Rectal smooth muscle tissue (tissue), 1 donor: ENCODE measurements around the gene EGFL7.
"Not testable (repeated sequence)": the region's sequence is repeated elsewhere in the genome, so short reads cannot be mapped to it uniquely, and the experiment has no call there.

Source experiments
- H3K27ac ChIP-seq: one replicate; pipeline ENCODE4 v1.7.0; 2013; ENCODE audit warnings: low read depth, low read length, inconsistent platforms
- H3K27me3 ChIP-seq: one replicate; pipeline ENCODE4 v1.7.0; 2013; ENCODE audit warnings: low read length; ENCODE audit not compliant: control insufficient read depth, insufficient read depth
- H3K36me3 ChIP-seq: one replicate; pipeline ENCODE4 v1.7.0; 2013; ENCODE audit warnings: low read length; ENCODE audit not compliant: control insufficient read depth, insufficient read depth
- H3K4me1 ChIP-seq: one replicate; pipeline ENCODE4 v1.7.0; 2013; ENCODE audit warnings: low read length; ENCODE audit not compliant: control insufficient read depth, insufficient read depth
- H3K4me3 ChIP-seq: one replicate; pipeline ENCODE4 v1.7.0; 2013; ENCODE audit warnings: low read length
- H3K9ac ChIP-seq: one replicate; pipeline ENCODE4 v1.7.0; 2013; ENCODE audit warnings: low read length

The EGFL7 gene

GRCh38 chr9:136627703-136628102 is 35.0 kb upstream of the EGFL7 start:
- H3K4me1 ChIP-seq = peaks cover 5% of the 10 kb centered on the region
- no peaks in the 10 kb centered on the region for H3K27me3 ChIP-seq
- H3K4me3 ChIP-seq = no peak overlapping the region
- no peak overlapping the region for H3K9ac ChIP-seq
- H3K27ac ChIP-seq = no peak overlapping the region
- H3K36me3 ChIP-seq = no peaks in the 10 kb centered on the region

DNA sequence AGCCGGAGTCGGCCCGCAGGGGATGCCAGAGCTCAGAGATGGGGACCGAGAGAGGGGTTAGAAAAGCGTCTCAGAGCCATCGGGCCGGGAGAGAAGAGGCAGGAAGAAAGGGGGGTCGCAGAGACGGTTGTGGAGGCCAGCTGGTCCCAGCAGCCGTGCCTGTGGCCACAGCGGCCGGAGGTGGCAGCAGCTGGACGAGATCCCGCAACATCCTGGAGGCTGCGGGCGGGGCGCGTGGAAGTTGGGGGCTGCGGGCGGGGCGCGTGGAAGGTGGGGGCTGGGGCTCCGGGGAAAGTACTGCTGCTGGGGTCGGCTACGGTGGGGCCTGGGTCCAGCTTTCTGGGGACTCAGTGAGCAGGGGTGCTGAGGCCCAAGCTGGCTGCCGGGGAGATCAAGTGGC is 34.4 kb upstream of the EGFL7 start:
- Histone ChIP-seq H3K4me3 (no peak overlapping the region), H3K36me3 (no peaks in the 10 kb centered on the region), H3K4me1 (peaks cover 5% of the 10 kb centered on the region), H3K27ac (no peak overlapping the region), H3K27me3 (no peaks in the 10 kb centered on the region), H3K9ac (no peak overlapping the region)

GRCh38 chr9:136629001-136629878 is 33.5 kb upstream of the EGFL7 start:
- Histone ChIP-seq H3K9ac (no peak overlapping the region), H3K36me3 (no peaks in the 10 kb centered on the region), H3K4me3 (no peak overlapping the region), H3K4me1 (peaks cover 5% of the 10 kb centered on the region), H3K27ac (no peak overlapping the region), H3K27me3 (no peaks in the 10 kb centered on the region)

- H3K27me3 ChIP-seq = no peaks in the 10 kb centered on the region
- no peak overlapping the region for H3K27ac ChIP-seq
- no peak overlapping the region for H3K9ac ChIP-seq
Measured at GRCh38 chr9:136629879-136630661, 32.6 kb upstream of the EGFL7 start.

DNA sequence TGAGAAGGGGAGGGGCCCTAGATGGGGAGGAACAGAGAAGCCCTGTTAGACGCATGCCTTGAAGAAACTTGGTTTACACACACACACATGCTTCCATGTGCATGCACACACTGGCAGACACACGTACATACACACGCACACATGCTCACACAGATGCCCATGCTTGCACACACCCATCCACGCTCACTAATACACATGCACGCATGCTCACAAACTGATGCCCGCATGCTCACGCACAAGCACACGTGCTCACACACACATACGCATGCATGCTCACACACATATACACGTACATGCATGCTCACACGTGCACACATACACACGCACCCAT is 32.1 kb upstream of the EGFL7 start:
- H3K36me3 ChIP-seq = no peaks in the 10 kb centered on the region
- H3K27ac ChIP-seq = no peak overlapping the region
- H3K4me3 ChIP-seq = no peak overlapping the region
- no peaks in the 10 kb centered on the region for H3K27me3 ChIP-seq
- no peaks in the 10 kb centered on the region for H3K4me1 ChIP-seq
- H3K9ac ChIP-seq = no peak overlapping the region

More at GRCh38 chr9:136629879-136630661, 32.6 kb upstream of the EGFL7 start:
- H3K36me3 ChIP-seq = no peaks in the 10 kb centered on the region
- no peak overlapping the region for H3K4me3 ChIP-seq
- peaks cover 5% of the 10 kb centered on the region for H3K4me1 ChIP-seq

DNA sequence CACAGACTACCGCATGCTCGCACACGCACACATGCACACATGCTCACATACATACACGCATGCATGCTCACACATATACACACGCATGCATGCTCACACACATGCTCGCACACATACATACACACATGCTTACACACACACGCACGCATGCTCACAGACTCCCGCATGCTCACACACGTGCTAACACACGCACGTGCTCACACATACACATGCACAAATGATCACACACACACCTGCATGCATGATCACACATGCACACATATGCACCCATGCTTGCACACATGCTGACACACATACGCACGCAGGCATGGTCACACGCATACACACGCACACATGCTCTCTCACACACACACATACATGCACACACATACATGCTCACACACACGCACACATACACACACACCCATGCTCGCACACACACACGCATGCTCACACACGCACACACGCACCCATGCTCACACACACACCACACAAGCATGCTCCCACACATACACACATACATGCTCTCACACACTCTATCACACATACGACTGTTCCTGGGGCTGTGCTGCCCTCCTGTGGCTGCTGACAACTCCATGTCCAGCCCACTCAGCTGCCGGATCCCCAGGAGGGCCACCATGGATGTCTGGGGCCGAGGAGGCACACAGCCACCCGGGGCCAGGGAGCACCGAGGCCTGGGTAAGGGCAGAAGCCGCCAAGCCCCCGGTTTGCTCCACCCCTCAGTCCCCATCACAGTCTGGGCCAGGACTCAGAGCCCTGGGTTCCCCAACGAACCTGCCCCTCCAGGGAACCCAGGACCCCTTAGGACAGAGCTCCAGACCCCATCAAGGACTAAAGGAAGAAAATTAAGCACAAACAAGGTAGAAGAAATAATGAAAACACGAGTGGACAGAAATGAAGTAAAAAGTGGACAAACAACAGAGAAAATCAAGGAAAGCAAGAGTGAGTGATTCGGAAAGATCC is 31.4 kb upstream of the EGFL7 start:
- H3K27ac ChIP-seq = no peak overlapping the region
- H3K4me3 ChIP-seq = no peak overlapping the region
- H3K9ac ChIP-seq = no peak overlapping the region
- H3K27me3 ChIP-seq = no peaks in the 10 kb centered on the region
- no peaks in the 10 kb centered on the region for H3K36me3 ChIP-seq
- no peaks in the 10 kb centered on the region for H3K4me1 ChIP-seq

DNA sequence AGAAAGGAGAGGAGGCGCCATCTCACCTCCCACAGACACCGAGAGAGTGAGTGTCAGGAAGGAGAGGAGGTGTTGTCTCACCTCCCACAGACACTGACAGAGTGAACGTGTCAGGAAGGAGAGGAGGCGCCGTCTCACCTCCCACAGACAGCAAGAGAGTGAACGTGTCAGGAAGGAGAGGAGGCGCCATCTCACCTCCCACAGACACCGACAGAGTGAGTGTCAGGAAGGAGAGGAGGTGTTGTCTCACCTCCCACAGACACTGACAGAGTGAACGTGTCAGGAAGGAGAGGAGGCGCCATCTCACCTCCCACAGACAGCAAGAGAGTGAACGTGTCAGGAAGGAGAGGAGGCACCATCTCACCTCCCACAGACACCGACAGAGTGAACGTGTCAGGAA is 30.6 kb upstream of the EGFL7 start:
- H3K9ac ChIP-seq, H3K27ac ChIP-seq, H3K27me3 ChIP-seq, H3K4me3 ChIP-seq, H3K4me1 ChIP-seq, H3K36me3 ChIP-seq: not testable (repeated sequence)

GRCh38 chr9:136632491-136633106 is 30.1 kb upstream of the EGFL7 start:
- H3K4me1 ChIP-seq, H3K36me3 ChIP-seq, H3K27me3 ChIP-seq, H3K9ac ChIP-seq, H3K4me3 ChIP-seq, H3K27ac ChIP-seq: not testable (repeated sequence)

GRCh38 chr9:136634904-136635303 is 27.8 kb upstream of the EGFL7 start:
- no peaks in the 10 kb centered on the region for H3K4me1 ChIP-seq
- H3K9ac ChIP-seq = no peak overlapping the region
- H3K36me3 ChIP-seq = no peaks in the 10 kb centered on the region
- H3K27me3 ChIP-seq = no peaks in the 10 kb centered on the region
- no peak overlapping the region for H3K27ac ChIP-seq
- no peak overlapping the region for H3K4me3 ChIP-seq

DNA sequence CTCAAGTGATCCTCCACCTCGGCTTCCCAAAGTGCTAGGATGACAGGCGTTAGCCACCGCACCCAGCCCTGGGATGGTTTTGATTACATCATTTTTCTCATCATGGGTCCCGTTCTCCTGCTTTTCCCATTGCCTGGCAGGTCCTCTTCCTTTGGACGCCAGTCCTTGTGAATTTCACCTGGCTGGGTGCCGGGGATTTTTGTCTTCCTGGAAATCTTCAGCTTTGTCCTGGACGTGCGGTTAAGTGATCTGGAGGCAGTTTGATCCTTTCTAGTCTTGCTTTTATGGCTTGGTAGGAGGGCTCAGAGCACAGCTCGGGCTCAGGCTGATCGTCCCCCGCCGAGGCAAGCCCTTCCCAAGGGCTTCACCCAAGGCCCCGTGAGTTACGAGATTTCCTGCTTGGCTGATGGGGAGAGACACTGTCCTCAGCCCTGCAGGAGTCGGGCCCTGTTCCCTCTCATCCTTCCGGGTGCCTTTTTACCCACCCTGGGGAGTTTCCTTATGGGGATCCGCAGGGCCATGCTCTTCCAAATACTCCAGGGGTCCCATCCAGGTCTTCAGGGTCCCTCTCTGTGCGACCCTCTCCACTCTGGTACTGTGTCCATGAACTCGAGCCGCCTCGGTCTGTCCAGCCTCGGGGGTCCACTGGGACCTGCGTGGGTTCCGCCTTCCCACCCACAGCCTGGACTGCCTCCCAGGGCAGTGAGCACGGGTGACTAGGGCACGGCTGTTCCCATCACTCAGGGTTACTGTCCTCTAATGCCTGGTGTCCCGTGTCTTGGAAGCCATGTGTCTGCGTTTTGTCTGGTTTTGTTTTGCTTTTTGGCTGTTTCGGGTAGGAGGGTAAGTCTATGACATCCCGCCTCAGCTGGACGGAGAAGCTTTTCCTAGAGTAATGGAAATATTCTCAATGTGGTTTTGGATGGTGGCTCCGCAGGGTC is 22.3 kb upstream of the EGFL7 start:
- Histone ChIP-seq H3K4me1 (no peaks in the 10 kb centered on the region), H3K27ac (peak overlapping the region; percentile 14), H3K27me3 (no peaks in the 10 kb centered on the region), H3K9ac (no peak overlapping the region), H3K4me3 (no peak overlapping the region), H3K36me3 (no peaks in the 10 kb centered on the region)

GRCh38 chr9:136642439-136642921 is 20.2 kb upstream of the EGFL7 start:
- Histone ChIP-seq H3K4me1 (no peaks in the 10 kb centered on the region), H3K9ac (no peak overlapping the region), H3K27me3 (peaks cover 8% of the 10 kb centered on the region), H3K36me3 (no peaks in the 10 kb centered on the region), H3K27ac (no peak overlapping the region), H3K4me3 (no peak overlapping the region)
